ENCODE measurements around the gene TENM4.

TENM4 gene

DNA sequence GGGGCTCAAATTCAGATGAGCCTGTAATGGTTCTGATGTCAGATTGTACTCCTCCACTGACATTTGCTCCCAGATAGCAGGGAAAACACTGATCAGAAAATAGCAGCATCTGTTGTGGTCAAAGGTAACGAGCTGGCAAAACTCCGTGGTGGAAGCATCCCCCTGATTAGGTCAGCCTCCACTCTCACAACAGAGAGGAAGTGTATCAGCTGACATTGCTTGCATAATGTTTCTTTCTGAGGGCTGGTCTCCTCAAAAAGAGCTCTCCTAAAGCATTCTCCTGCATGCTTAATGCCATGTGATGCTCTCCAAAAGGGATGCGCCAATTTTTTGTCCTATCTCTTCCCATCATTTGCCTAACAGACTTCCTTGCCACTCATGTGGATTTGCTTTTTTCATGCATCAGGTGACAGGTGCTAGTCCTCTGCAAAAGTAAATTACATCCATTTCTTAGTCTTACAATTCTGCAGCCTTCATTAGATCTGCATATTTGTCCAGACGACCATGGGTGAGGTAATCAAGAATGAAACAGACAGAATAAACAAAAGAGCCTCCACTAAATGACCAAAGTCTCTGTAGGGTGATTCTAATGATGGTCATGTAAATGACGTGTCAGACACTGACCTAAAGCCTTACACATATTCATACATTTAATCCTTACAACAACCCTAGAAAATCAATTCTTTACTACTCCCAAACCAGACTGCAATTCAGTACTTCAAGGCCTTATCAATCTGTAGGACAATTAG is 6.4 kb upstream of the TENM4 start:
- DNase-seq (ENCODE audit: low spot score) = no peak

DNA sequence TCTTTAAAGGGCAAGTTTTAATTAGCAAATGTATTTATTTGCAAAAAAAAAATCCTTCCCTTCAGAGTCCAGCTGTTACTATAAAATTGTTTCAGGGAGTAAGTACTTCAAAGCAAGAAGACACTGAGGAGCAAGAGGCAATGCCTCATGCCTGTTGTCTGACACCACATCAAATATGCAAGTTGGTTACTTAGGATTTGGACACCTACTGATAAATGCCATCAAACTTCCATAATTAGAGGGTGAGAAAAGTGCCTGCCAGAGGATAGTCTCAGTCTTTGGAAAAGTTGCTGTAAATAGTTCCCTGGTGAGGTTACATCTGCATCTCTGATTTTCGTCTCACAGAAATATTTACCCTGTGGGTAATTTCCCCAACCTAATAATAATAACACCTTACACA is 4.1 kb upstream of the TENM4 start:
- DNase-seq (ENCODE audit: low spot score) = no peak

DNA sequence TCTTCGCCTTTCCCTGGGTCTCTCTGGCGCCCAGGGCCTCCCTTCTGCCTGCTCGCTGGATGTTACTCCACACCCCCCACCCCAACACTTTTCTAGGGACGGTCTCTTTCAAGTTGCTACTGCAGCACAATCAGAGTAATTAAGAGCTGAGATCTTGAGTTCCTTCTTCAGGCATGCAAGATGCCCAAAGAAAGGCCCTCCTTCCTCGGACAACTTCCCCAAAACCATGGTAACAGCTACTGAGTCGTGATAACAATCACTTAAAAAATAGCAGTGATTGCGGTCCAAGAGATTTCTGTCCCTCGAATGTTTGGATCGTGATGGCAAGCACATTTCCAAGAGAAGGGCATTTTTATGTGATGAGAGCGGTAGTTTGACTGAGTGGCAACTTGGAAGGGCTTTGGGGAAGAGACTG is 638 bp upstream of the TENM4 start:
- no peak for DNase-seq (ENCODE audit: low spot score)

DNA sequence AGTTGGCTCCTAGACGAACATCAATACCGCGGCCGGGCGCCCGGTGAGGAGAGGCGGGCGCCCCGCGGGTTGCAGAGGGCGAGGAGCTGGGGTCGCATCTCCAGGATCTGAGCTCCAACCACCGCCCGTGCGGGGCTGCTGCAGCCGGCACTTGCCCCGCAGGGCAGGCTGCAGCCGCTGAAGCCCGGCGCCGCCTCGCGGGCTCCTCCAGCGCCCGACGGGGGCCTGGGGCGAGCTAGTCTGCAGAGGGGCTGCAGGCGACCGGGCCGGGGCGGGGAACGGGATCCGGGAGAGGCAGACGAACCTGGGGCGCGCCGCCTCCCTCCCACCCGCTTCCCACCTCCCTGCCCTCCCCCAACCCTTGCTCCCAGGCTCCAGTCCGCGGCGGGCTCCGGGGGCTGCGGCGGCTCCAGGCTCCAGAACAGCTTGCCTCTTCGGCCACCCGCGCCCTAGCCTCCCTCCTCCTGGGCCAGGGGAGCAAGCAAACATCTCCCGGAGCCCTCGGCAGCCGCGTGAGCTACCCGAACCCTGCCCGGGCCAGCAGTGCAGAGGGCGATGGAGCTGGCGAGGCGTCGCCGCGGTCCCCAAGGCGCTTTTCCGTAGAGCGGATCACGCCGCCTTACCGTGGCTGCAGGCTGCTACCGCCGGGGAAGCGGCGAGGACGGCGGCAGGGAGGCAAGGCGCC is 802 bp downstream of the TENM4 start:
- DNase-seq (ENCODE audit: low spot score) = no peak

DNA sequence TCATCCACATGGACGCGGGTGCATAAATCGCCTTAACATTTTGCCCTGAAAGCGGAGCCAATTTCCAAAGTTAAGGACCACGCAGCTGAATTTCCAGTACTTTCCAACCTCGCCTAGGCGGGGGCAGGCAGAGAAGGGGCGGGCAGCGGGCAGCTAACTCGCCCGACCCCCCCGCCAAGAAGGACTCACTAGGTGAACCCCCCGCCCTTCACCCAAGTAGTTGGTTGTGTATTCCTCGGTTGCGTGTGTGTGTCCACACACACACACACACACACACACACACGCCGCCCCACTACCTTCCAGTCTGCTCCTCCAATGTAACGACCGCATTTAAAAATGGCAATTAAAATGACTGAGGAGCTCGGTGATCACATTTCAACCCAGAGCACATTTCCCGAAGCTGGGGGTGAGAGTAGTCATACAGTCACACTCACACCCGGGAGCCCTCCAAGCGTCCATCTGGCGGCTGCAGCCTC is 1.4 kb downstream of the TENM4 start:
- DNase-seq (ENCODE audit: low spot score) = no peak

DNA sequence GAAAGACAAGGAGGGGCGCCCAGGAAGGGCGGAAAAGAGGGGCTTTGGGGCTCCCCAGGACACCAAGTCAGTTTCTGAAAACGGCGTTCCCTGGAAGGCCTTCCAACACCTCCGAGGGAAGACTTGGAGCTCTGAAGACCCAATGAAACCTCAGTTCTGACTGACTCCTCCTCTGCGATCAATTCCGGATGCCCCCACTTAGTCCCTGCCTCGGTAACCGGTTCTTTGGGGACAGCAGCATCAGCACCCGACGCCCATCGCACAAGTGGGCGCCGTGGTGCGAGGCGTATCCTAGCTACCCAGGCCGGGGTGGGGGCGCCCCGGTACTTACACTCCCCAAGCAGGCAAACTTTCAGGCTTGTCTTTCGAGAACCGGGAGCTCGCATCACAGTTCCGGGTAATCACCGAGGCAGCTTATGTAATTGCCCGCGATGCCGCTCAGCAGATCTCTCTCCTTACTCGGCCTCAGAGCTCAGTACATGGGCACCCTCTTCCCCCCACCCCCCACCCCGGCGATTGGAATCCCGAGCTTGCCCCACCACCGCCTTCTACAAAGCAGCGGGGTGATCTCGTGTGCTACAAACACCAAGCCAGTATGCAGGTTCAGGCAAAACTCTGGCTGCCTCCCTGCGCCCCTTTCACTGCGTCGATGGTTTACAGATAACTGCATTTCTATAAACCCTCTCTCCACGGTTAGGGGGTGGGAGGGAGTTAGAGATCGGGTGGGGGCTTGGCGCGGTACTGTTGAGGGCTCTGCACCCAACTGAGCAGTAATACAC is 2.0 kb downstream of the TENM4 start:
- DNase-seq (ENCODE audit: low spot score) = no peak

DNA sequence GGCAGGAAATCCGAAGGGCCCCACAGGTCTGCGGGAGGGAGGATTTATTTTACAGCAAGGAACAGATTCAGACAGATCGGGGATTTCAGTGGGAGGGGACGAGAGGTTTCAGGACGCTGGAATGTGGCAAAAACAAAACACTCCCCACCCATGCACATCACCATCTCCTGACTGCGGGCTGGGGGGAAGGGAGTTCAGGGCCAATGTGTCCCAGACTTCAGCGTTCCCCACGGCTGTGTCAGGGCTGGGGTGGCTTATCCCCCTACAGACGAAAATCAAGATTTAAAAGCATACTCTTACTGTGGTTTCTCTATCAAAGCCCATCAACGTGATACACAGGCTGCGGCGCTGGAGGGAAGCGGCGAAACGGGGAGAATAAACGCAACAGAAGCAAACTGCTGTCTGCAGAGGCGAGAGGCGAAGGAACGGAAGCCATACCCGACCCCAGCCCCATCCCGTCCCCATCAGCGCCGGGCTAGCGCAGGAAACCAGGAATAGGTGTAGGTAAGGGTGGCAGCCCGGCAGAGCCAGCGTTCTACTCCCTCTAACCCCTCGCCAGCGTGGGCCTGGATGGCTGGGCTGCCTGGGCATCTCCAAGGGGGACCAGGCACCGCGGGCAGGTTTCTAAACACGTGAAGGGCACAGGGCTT is 2.7 kb downstream of the TENM4 start:
- DNase-seq (ENCODE audit: low spot score) = no peak

DNA sequence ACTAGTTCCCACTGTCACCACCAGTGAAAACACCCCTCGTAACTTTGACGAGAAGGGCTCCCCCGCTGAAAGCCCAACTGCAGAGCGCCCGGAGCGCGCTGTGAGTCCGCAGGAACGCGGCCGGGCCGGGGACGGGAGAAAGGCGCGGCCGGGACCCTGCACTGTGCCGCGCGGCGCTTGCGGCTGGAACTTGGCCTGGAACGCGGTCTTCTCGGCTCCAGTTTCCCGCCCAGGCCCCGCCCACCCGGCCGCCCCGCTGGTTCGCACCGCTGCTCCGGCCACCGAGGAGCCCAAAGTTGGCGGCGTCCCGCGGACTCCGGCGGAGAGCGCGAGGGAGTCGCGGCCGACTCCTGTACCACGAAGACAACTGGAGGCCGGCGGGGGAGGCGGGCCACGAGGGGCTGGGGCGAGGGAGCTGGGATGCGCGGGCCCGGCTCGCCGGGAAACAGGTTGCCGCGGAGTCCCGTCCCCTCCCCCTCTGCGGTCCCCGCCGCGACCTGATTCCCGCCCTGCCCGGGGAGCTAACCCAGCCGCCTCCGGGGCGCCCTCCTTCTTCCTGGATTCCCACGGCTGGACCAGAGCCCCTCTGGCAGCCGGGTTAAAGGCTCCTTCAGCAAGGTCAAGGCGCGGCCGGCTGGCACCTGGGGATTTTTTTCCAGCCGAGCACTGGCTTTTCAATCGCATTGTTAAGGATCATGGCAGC is 3.4 kb downstream of the TENM4 start:
- DNase-seq (ENCODE audit: low spot score) = no peak

DNA sequence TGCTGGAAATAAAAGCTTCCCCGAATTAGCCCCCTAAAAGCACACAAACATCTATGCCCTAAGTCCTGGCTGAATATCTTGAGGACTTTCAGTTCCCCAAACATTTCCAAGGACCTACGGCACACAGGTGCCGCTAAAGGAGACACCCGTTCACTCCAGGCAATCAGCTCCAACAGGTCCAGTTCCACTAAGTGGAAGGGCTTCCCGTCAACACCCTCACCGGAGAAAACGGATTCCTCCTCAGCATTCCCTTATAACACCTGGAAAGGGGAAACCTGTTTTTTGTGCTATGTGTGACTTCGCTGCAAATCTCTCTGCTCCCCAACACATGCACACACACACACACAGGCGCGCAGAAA is 3.9 kb downstream of the TENM4 start:
- DNase-seq (ENCODE audit: low spot score) = no peak

DNA sequence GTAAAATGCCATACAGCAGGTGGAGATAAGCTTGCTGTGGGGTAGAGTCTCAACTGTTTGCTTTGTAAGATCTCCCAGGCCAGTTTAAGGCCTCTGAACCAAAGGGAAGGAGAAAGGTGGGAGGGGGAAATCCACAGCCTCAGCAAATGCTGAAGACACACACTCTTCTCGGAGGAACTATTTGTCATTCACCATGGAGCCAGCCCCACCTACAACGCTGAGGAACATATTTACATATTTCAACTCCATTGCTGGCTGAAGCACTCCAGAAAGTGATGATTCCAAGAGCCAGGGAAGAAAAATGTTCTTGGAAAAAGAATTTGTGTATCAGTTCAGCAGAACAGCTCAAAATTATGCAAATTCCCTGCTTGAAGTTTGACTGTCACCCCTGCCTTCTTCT is 6.5 kb downstream of the TENM4 start:
- DNase-seq (ENCODE audit: low spot score) = no peak

DNA sequence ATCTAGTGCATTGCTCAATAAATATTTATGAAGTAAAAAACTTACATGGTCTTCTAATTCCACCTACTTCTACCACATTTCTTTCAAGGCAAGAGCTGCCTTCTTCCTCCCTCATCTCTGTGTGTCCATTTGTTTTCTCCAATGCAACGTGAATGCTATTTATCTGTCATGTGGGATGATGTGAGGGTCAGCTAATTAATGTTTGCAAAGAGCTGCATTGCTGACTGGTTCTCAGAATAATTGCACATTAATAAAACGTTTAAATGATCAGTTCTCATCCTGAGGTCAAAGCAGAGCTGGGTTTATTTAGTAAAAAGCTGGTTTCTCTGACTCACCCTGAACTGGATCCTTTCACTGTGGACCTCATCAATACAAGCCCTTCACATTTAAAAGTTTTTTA is 8.7 kb downstream of the TENM4 start:
- DNase-seq (ENCODE audit: low spot score) = no peak

DNA sequence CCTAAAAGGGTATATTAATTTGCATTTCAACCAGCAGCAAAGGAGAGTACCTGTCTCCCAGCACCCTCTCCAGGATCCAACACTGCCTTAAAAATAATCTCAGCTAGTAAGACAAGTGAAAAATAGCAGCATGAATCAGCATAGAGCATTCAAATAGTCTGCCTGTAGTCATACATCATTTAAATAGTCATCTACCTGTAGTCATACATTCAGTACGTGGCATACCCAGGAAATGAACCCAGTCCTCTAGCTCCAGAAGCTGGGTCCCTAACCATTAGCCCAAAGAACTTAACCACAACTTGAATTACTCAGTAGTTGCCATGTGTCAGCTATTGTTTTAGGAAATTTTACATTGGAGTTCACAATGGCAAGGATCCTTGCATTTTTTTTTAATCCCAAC is 9.3 kb downstream of the TENM4 start:
- no peak for DNase-seq (ENCODE audit: low spot score)

DNA sequence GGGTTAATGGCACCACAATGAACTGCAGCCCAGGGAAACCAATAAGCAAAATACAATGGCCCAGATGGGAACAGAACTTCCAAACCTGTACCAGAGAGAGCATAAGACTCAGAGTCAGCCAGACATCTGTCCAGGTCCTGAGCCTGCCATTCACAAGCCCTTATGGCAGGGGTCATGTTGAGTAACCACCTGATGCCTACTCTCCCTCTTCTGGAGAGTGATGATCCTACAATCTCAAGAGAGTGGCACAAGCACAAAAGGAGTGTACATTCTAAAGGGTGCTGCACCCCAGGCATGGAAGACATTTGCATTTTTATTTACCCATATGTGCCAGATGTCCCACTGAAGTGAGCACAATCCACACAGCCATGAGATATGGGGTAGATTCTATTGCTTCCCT is 10.6 kb downstream of the TENM4 start:
- DNase-seq (ENCODE audit: low spot score) = no peak

DNA sequence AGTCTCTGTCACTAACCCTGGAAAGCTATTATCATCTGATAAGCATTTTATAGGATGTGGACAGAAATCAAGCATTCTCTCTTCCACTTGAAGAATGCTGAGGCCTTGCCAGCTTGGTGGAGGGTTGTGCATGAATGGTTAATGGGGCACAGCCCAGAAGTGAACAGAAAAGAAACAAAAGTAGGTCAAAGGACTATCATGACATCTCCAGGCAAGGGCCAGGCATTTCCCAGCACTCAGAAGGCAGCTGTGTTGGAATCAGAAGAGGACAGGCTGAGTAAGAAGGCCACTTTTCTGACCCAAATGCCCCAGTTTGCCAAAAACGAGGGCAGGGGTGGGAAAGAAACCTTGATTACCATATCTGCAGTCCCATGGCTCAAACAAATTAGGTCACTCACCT is 12.4 kb downstream of the TENM4 start:
- no peak for DNase-seq (ENCODE audit: low spot score)

DNA sequence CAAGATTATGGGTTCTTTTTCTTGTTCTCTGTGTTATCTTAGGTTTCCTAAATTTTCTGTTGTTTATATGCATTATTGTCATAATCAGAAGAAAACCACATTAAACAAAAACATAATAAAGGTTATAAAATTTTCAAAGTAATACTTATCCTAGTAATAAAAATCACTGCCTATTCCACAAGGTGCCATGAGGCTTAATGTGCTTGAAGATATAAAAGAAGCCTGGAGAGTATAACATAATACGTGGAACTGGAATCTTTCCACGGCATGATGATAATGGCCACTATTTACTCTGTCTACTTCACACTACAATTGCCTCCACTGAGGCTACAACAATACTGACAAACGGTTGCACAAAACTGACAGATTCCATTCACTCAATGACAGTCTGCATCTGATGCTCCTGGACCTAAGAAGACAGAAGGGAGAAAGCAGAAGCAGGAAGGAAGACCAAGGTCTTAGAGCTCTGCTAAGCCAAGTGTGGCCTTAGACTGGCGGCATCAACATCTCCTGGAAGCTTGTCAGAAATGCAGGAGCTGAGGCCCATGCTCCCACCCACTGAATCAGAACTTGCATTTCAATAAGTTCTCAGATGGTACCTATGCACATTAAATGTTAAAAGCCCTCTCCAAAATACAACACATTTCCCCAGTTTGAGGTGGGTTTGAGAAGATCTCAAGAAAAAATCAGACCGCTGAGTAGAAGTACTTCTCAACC is 13.1 kb downstream of the TENM4 start:
- no peak for DNase-seq (ENCODE audit: low spot score)

DNA sequence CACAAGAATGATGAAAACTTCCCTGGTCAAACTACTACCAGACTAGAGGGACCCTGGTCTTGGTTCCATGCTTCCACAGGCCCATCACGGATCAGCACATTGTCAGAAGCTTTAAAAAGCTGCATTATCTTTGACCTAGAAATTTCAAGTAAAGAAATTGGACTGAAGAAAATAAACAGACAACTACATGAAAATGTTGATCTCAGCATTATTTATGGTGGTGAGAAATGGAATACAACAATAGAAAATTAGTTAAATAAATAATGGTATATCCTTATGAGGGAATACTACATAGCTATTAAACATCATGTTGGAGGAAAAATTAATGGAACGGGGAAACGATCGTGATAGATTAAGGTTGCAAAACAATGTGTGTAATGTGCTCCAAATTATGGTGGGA is 13.7 kb downstream of the TENM4 start:
- no peak for DNase-seq (ENCODE audit: low spot score)

DNA sequence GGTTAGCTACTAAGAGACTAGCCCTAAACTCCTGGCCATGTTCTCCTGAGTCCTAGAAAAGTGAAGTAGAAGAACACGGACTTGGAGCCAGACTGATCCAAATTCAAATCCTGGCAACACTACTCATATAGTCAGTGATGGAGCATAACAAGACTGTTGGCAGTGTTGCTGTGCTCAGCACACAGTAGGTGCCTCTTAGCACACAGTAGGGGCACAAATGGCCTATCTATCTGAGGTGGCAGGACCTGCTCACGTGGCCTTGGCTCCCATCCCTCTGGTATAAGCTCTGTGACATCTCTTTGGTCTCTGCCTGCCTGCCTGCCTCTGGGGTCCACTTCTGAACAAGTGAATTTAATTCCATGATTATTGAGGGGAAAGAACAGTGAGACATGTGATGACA is 15.4 kb downstream of the TENM4 start:
- no peak for DNase-seq (ENCODE audit: low spot score)

DNA sequence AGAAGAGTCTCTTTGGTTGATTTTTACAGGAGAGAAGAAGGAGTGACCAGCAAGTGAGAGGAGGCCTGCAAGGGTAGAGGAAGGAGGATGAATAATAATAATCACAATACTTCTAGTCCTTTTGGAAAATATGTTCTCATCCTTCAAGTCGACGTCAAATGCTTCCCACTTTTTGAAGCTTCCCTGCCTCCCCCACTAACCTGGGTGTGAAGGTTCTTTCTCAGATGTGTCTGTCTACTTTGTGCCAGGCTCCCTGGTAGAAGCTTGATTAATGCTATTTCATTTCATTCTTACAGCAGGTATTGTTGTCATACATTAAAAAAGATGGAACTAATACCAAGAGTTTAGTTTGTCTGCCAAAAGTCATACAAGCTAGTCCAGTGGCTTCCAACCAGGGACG is 17.1 kb downstream of the TENM4 start:
- DNase-seq (ENCODE audit: low spot score) = no peak

DNA sequence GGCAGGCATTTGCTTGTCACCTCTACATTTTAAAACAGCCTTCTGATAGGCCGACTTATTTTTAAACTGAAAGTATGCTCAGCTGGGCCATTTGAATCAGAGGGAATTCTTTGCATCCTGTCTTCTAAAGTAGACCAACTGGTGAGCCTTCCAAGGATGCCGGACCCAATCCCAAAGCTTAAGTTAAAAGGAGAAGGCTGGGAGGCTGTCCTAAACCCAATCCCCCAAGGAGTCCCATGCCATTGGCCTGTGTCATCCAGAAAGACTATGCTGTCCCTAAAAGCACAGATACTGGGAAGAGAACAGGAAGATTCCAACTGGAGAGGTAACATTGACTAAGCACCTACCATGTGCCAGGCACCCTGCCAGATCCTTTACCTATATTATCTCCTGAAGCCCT is 18.0 kb downstream of the TENM4 start:
- DNase-seq (ENCODE audit: low spot score) = no peak

DNA sequence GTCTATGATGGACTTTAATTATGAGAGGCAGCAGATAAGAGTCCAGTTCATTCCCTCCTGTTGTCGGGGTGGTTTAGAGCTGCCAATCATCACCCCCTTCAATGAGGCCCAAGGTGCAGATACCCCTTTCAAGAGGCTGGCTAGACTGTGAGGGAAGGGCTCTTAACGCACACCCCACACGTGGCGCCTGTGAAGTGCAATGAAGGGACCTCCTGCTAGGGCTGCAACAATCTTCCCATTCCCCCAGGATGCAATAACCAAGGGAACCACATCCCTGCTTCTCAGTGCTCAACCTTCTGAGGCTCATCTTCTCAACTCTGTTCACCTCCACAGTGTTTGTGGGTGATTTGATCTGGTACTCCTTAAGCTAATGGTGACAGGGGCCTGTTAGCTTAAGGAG is 19.0 kb downstream of the TENM4 start:
- no peak for DNase-seq (ENCODE audit: low spot score)

DNA sequence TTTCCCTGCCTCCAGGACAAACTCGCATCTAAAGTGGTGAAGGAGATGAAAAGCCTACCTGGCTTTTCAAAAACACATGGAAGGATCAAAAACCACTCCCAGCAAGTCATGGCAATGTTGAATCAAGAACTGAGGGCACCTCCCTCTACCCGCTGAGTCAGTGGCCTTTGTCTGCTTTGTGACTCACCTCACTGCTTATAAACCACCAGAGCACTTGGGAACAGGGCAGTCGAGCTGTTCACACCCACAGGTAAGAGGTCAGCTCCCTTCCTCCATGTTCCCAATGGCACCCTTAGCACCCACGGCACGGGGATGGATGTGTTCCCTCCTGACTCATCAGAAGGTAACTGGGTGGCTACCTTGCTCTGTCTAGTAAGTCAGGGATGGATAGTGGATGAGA is 21.7 kb downstream of the TENM4 start:
- no peak for DNase-seq (ENCODE audit: low spot score)
